ENCODE results near the gene PGAP3. TPM values are rescaled to one million over a fixed set of nuclear protein-coding genes. Genes with fewer than 3 reads are reported as not detected.
A peak's percentile ranks its signal among the peaks of the same experiment; 100 is the strongest.

PGAP3 gene
- total RNA-seq, 1 donor from 2014 or later, result 11.2 TPM

GRCh38 chr17:39683295-39683939 is 4.4 kb downstream of the PGAP3 start:
- peaks cover 10% of the 10 kb centered on the region for H3K36me3 Mint-ChIP-seq (ENCODE audit: low read depth, unreplicated experiment)
- H3K27me3 Mint-ChIP-seq (ENCODE audit: unreplicated experiment), result no peaks in the 10 kb centered on the region
- H3K4me1 Mint-ChIP-seq (ENCODE audit: unreplicated experiment), result peaks cover 17% of the 10 kb centered on the region
- no peak for TF ChIP-seq CTCF (IDR thresholded peaks at IDR 0.05; ENCODE audit: unreplicated experiment)
- H3K4me3 Mint-ChIP-seq (ENCODE audit: unreplicated experiment), result no peak overlapping the region
- no peaks in the 10 kb centered on the region for H3K9me3 Mint-ChIP-seq (ENCODE audit: unreplicated experiment)
- H3K27ac Mint-ChIP-seq (ENCODE audit: unreplicated experiment), result peak overlapping the region; percentile 54
- DNase-seq (ENCODE audit: low spot score), result no peak

GRCh38 chr17:39679521-39680192 is 8.2 kb downstream of the PGAP3 start:
- Mint-ChIP-seq H3K4me3 (ENCODE audit: unreplicated experiment) (peak overlapping the region; percentile 70), H3K27me3 (ENCODE audit: unreplicated experiment) (peaks cover 5% of the 10 kb centered on the region), H3K27ac (ENCODE audit: unreplicated experiment) (no peak overlapping the region), H3K9me3 (ENCODE audit: unreplicated experiment) (no peaks in the 10 kb centered on the region), H3K4me1 (ENCODE audit: unreplicated experiment) (peaks cover 12% of the 10 kb centered on the region), H3K36me3 (ENCODE audit: low read depth, unreplicated experiment) (peaks cover 5% of the 10 kb centered on the region)
- no peak for DNase-seq (ENCODE audit: low spot score)
- no peak for TF ChIP-seq CTCF (IDR thresholded peaks at IDR 0.05; ENCODE audit: unreplicated experiment)

GRCh38 chr17:39678340-39679116 is 9.3 kb downstream of the PGAP3 start:
- TF ChIP-seq CTCF (IDR thresholded peaks at IDR 0.05; ENCODE audit: unreplicated experiment), result no peak
- no peak overlapping the region for H3K27ac Mint-ChIP-seq (ENCODE audit: unreplicated experiment)
- no peak for DNase-seq (ENCODE audit: low spot score)
- H3K4me1 Mint-ChIP-seq (ENCODE audit: unreplicated experiment), result peaks cover 12% of the 10 kb centered on the region
- H3K36me3 Mint-ChIP-seq (ENCODE audit: low read depth, unreplicated experiment), result no peaks in the 10 kb centered on the region
- no peak overlapping the region for H3K4me3 Mint-ChIP-seq (ENCODE audit: unreplicated experiment)
- H3K27me3 Mint-ChIP-seq (ENCODE audit: unreplicated experiment), result peaks cover 5% of the 10 kb centered on the region
- H3K9me3 Mint-ChIP-seq (ENCODE audit: unreplicated experiment), result no peaks in the 10 kb centered on the region

- no peak overlapping the region for H3K27ac Mint-ChIP-seq (ENCODE audit: unreplicated experiment)
- H3K27me3 Mint-ChIP-seq (ENCODE audit: unreplicated experiment), result peaks cover 8% of the 10 kb centered on the region
- TF ChIP-seq CTCF (IDR thresholded peaks at IDR 0.05; ENCODE audit: unreplicated experiment), result no peak
- no peak for DNase-seq (ENCODE audit: low spot score)
- H3K4me1 Mint-ChIP-seq (ENCODE audit: unreplicated experiment), result peaks cover 12% of the 10 kb centered on the region
- H3K9me3 Mint-ChIP-seq (ENCODE audit: unreplicated experiment), result no peaks in the 10 kb centered on the region
- no peak overlapping the region for H3K4me3 Mint-ChIP-seq (ENCODE audit: unreplicated experiment)
- no peaks in the 10 kb centered on the region for H3K36me3 Mint-ChIP-seq (ENCODE audit: low read depth, unreplicated experiment)
Observed at GRCh38 chr17:39677542-39678339, 10.1 kb downstream of the PGAP3 start.
